ENCODE results near the gene YJU2.

DNA sequence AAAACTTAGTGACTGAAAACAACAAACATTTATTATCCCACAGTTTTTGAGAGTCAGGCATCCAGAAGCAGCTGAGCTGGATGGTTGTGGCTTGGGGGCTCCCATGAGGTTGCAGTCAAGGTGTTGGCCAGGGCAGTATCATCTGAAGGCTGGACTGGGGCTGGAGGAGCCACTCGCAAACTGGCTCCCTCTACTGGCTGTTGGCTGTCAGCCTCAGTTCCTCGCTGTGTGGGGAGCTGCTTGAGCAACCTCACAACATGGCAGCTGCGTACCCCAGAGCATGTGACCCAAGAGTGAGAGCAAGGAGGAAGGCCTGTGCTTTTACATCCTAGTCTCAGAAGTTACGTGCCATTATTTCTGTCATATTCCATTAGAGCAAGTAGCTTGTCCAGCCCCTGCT lies 9.7 kb downstream of the YJU2 start:
- no peak for TF ChIP-seq MXI1 (conservative IDR thresholded peaks at IDR 0.05; ENCODE audit: poor library complexity, severe bottlenecking)
- TF ChIP-seq, protein P1, sequence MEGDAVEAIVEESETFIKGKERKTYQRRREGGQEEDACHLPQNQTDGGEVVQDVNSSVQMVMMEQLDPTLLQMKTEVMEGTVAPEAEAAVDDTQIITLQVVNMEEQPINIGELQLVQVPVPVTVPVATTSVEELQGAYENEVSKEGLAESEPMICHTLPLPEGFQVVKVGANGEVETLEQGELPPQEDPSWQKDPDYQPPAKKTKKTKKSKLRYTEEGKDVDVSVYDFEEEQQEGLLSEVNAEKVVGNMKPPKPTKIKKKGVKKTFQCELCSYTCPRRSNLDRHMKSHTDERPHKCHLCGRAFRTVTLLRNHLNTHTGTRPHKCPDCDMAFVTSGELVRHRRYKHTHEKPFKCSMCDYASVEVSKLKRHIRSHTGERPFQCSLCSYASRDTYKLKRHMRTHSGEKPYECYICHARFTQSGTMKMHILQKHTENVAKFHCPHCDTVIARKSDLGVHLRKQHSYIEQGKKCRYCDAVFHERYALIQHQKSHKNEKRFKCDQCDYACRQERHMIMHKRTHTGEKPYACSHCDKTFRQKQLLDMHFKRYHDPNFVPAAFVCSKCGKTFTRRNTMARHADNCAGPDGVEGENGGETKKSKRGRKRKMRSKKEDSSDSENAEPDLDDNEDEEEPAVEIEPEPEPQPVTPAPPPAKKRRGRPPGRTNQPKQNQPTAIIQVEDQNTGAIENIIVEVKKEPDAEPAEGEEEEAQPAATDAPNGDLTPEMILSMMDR (IDR thresholded peaks at IDR 0.05; ENCODE audit: poor library complexity, severe bottlenecking) = no peak
